ENCODE measurements around the gene TRPM1.

Gene TRPM1

DNA sequence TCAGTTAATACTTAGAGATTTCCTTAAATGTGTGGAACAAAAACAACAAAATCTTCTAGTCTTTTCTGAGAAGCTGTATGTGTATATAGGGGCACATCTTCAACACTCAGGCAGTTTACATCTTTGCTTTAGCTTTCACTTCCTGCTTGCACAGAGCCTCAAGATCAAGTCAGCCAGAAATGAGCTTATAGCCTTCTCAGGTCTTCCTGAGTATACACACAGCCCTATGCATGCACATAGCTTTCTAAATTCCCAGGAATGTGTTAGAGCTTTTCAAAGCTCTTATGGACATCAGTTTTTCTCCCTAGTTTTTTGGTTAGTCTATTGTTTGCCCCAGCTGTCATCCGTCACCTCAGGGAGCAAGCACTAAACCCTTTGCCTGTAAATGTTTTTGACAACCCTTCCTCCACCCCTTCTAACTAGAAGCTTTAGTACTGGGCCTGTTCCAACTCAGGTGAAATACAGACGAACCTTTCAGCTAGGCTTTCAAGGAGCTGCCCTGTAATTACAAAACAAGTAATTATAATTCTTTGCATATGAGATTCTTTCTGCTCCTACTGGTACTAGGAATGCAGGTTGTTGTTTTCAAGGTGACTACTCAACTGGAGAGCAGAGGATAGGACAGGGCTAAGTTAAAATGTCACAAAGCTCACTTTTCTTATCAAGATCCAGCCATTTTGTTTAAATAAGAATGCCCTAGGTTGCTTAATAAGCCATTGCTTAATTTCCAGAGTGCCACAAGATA is 87.5 kb downstream of the TRPM1 start:
- no peak for DNase-seq

DNA sequence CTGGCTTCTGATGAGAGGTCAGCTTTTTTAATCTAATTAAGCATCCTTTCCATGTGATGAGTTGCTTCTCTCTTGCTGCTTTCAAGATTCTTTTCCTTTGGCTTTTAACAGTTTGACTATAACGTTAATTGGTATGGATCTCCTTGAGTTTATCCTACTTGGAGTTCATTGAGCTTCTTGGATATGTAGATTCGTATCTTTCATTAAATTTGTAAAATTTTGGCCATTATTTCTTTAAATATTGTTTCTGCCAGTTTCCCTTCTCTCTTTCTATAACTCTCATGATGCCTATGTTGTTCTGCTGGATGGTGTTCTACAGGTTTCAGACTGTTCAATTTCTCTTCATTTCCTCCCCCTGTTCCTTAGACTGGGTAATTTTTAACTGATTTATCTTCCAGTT is 89.1 kb downstream of the TRPM1 start:
- DNase-seq, result no peak

DNA sequence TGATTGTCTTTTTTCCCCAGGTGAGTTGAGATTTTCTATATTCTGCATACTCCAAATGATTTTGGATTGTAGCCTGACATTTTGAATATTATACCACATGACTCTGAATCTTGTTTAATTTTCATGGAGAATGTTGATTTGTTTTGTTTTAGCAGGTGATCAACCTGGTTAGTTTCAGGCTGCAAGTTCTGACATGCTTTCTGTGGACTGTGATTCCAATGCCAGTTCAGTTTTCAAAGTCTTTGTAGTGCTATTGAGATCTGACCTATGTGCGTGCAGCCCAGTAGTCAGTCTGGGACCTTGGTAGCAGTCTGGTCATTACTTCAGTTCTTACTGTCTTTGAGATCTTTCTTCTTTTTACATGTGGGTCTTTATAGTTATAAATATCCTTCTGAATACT is 91.5 kb downstream of the TRPM1 start:
- DNase-seq, result no peak

DNA sequence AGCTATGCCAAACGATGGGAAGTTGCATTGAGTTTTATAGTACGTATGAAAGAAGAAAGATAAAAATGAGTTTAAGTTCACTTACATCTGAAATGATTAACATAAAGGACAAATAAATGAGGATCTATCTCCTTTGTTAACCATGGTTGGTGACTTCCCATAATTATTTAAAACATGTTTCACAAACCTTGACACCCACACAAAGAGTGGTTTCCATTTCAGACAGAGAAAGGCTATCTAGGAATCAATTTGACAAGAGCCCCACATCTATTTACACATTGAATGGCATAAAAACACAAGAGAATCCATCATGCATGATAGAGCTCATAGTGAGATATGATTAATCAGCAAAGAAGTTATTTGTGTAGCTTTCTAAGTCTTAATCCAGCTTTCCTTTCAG is 95.9 kb downstream of the TRPM1 start:
- DNase-seq, result no peak

DNA sequence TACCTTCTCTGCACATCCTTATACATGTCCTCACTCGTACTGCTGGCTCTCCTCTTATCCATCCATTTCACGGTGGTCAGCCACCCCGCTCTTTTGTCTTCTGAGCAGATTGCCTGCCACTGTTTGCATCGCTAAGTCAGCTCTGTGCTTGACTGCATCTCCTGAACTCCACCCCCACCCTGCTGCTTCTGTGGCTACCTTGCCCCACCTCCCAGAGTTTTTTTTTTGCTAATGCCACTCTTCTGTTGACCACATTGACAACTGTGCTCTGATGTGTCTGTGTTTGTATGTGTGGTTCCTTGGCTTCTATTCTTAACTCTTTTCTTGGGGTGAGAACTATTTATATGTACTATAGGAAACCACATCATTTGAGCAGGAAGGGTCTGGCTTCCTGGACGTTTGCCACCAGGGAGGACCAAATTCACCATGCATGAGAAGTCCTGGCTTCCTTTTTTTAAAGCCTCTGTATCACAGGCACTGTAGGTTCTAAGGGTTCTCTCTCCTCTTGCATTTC is 97.2 kb downstream of the TRPM1 start:
- DNase-seq, result peak; percentile 83 to 84

DNA sequence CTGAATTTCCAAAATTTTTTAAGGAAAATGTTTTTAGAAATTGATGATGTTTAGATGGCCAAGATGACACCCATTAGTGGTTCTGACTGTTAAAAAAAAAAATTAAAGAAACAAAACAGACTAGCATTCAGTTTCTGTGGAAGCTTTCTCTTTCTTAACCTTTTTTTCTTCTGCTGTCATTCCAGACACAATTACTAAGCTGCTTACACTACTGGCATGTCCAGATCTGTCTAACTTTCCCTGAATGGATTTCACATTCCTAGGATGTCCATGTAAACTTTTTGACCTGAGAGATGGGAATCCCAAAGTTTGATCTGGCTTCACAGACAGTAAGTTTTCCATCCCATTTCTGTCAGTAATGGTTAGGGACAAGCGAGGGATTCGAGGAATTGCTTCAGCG is 99.8 kb downstream of the TRPM1 start:
- no peak for DNase-seq

DNA sequence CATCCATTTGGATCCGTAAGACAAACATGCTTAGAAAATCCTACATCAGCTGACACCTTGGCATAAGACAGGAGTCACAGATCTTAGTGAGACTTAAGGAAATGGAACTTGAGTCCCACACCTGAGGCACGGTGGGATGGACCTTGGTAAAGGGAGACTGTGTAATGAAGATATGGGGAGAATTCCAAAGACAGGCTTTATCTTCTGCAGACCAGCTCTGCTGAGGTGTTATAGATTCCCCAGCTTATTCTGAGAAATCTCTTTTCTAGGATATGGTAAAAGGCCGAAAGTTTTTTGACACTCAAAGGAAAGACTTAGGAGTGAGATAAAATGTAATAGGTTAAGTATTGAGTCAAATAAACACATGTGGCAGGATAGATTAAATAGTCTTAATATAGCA is 101.8 kb downstream of the TRPM1 start:
- no peak for DNase-seq

- DNase-seq, result no peak
These were observed 104.3 kb downstream of the TRPM1 start for GRCh38 chr15:30997270-30997669.

DNA sequence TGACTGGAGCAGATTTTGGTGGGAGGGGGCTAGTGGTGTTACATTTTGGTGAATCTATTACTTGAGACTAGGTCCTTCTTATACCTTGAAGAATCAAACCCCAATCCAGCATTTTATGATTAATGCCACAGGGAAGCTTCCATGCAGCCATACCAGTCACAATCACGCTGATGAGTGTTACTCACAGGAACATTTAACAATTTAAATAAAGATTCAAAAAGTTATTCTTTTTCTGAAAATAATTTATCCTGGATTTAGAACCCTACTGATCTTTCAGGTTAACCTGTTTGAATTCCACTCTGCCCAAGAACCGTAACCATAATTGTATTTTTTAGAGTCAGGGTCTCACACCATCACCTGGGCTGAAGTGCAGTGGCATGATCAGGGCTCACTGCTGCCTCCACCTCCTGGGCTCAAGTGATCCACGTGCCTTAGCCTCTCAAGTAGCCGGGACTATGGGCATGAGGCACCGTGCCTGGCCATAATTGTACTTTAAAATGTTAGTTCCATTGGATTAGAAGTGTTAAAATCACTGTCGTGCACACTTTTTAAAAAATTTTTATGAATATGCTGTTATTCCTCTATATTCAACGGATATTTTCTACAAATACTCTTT is 109.2 kb downstream of the TRPM1 start:
- DNase-seq, result no peak

- DNase-seq, result peak in 1 of 2 experiments; percentile 14
These were observed 110.0 kb downstream of the TRPM1 start, which contains the start of gene MTMR10 for GRCh38 chr15:30991255-30992235. Gene MTMR10 (minus strand): TSS chr15:30991628. CDS start chr15:30991506, 122 bp downstream.

GRCh38 chr15:30990446-30991254 is 110.9 kb downstream of the TRPM1 start:
- DNase-seq, result peak; percentile 49 to 57

DNA sequence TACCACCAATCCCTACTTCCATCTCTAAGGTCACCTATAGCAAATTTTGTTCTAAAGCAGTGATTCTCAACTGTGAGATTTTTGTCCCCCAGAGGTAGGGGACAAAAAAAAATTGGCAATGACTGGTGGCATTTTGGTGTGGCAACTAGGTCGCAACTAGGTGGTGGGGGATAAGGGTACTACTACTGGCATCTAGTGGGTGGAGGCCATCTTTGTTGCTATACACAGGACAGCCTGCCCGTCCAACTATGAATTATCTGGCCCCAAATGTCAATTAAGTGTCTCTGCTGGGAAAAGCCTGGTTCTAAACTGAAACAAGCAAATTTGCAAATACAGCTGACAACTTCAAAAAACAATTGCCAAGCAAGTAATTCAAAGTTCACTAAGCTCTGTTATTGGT is 111.5 kb downstream of the TRPM1 start:
- DNase-seq, result peak in 1 of 2 experiments; percentile 15

- DNase-seq, result no peak
These were observed 116.4 kb downstream of the TRPM1 start for GRCh38 chr15:30985081-30985531.

DNA sequence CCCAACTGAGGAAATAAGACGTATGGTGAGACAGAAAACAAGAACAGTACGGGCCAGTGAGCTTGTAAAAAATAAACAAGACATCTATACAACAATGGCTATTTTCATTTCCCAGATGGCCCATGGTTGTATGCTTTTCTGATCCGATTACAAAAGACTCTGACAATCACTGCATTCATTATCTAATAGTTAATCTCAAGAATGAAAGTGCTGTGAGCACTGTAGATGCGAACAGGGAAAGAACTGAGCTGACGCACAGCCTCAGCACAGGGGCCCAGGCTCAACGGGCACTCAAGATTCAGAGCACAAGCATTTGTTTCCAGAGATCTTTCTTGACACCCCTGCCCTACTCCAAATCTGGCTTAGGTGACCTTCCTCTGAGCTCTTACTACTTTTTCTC is 117.0 kb downstream of the TRPM1 start:
- no peak for DNase-seq

GRCh38 chr15:30984118-30984517 is 117.4 kb downstream of the TRPM1 start:
- no peak for DNase-seq

GRCh38 chr15:30979457-30979856 is 122.1 kb downstream of the TRPM1 start:
- DNase-seq, result peak; percentile 6 to 9

- DNase-seq, result no peak
These were observed 123.2 kb downstream of the TRPM1 start for GRCh38 chr15:30978328-30978727.

DNA sequence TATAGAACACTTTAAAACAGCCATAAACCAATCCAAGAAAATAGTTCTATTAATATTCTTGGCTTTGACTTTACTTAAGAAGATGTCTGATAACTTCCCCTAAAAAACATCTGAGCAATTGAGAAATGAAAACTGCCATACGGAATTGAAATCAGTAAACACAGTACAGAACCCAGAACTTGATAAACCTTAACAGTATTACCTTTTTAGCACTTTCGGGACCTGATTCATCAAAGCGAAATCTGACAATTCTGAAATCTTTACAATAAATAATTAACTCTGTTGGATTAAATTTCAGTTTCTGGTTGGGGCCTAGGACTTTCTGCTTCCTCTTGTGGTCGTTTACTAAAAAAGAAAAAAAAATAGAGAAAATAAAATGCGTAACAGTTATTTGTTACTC is 127.4 kb downstream of the TRPM1 start:
- DNase-seq, result no peak

GRCh38 chr15:30973379-30973778 is 128.1 kb downstream of the TRPM1 start:
- DNase-seq, result no peak

GRCh38 chr15:30969724-30970123 is 131.8 kb downstream of the TRPM1 start:
- no peak for DNase-seq

DNA sequence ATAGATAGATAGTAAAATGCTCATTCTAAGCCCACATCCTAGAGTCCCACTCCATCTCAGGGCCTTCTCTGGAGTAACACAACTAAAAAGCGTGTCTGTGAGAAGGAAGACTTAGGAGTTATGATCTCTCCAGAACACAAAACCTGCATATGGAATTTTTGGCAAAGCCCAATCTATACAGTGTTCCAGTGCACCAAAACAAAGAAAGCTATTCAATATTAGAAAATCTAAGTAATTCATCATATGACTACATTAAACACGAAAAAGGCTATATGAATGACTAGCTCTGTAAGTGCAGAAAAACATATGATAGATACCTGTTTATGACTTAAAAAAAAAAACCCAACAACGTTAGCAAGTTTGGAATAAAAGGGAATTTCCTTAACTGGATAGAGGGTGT is 137.8 kb downstream of the TRPM1 start:
- no peak for DNase-seq

GRCh38 chr15:30962659-30963058 is 138.9 kb downstream of the TRPM1 start:
- no peak for DNase-seq
